Measurements from ENCODE around the gene ADK.

ADK gene

GRCh38 chr10:74690393-74690792 lies 539.4 kb downstream of the ADK start:
- H3K27me3 ChIP-seq (ENCODE audit: control insufficient read depth, insufficient read depth, low read length), result no peaks in the 10 kb centered on the region
- H3K4me3 ChIP-seq (ENCODE audit: low read depth, low read length), result no peak overlapping the region
- no peak overlapping the region for H3K27ac ChIP-seq (ENCODE audit: low read depth, low read length)
- no peaks in the 10 kb centered on the region for H3K9me3 ChIP-seq (ENCODE audit: control insufficient read depth, insufficient read depth, low read length)
- no peaks in the 10 kb centered on the region for H3K36me3 ChIP-seq (ENCODE audit: control insufficient read depth, insufficient read depth, low read length)
- H3K4me1 ChIP-seq (ENCODE audit: control insufficient read depth, insufficient read depth, low read length), result no peaks in the 10 kb centered on the region
- H3K9ac ChIP-seq (ENCODE audit: low read depth, low read length), result no peak overlapping the region

- Histone ChIP-seq H3K4me3 (ENCODE audit: low read depth, low read length) (no peak overlapping the region), H3K9ac (ENCODE audit: low read depth, low read length) (no peak overlapping the region), H3K27ac (ENCODE audit: low read depth, low read length) (no peak overlapping the region), H3K9me3 (ENCODE audit: control insufficient read depth, insufficient read depth, low read length) (no peaks in the 10 kb centered on the region), H3K4me1 (ENCODE audit: control insufficient read depth, insufficient read depth, low read length) (no peaks in the 10 kb centered on the region), H3K27me3 (ENCODE audit: control insufficient read depth, insufficient read depth, low read length) (no peaks in the 10 kb centered on the region), H3K36me3 (ENCODE audit: control insufficient read depth, insufficient read depth, low read length) (no peaks in the 10 kb centered on the region)
Observed at GRCh38 chr10:74691164-74691563, 540.1 kb downstream of the ADK start.

- H3K27ac ChIP-seq (ENCODE audit: low read depth, low read length), result no peak overlapping the region
- no peaks in the 10 kb centered on the region for H3K36me3 ChIP-seq (ENCODE audit: control insufficient read depth, insufficient read depth, low read length)
- no peaks in the 10 kb centered on the region for H3K9me3 ChIP-seq (ENCODE audit: control insufficient read depth, insufficient read depth, low read length)
- no peak overlapping the region for H3K9ac ChIP-seq (ENCODE audit: low read depth, low read length)
- no peaks in the 10 kb centered on the region for H3K27me3 ChIP-seq (ENCODE audit: control insufficient read depth, insufficient read depth, low read length)
- H3K4me3 ChIP-seq (ENCODE audit: low read depth, low read length), result no peak overlapping the region
- no peaks in the 10 kb centered on the region for H3K4me1 ChIP-seq (ENCODE audit: control insufficient read depth, insufficient read depth, low read length)
Observed at GRCh38 chr10:74704629-74705357, 553.8 kb downstream of the ADK start.

GRCh38 chr10:74705358-74705980 lies 554.4 kb downstream of the ADK start:
- H3K9me3 ChIP-seq (ENCODE audit: control insufficient read depth, insufficient read depth, low read length), result no peaks in the 10 kb centered on the region
- H3K36me3 ChIP-seq (ENCODE audit: control insufficient read depth, insufficient read depth, low read length), result no peaks in the 10 kb centered on the region
- H3K4me3 ChIP-seq (ENCODE audit: low read depth, low read length), result no peak overlapping the region
- H3K27ac ChIP-seq (ENCODE audit: low read depth, low read length), result no peak overlapping the region
- no peaks in the 10 kb centered on the region for H3K27me3 ChIP-seq (ENCODE audit: control insufficient read depth, insufficient read depth, low read length)
- no peaks in the 10 kb centered on the region for H3K4me1 ChIP-seq (ENCODE audit: control insufficient read depth, insufficient read depth, low read length)
- no peak overlapping the region for H3K9ac ChIP-seq (ENCODE audit: low read depth, low read length)

- Histone ChIP-seq H3K9ac (ENCODE audit: low read depth, low read length) (no peak overlapping the region), H3K4me3 (ENCODE audit: low read depth, low read length) (no peak overlapping the region), H3K36me3 (ENCODE audit: control insufficient read depth, insufficient read depth, low read length) (no peaks in the 10 kb centered on the region), H3K27ac (ENCODE audit: low read depth, low read length) (no peak overlapping the region), H3K9me3 (ENCODE audit: control insufficient read depth, insufficient read depth, low read length) (no peaks in the 10 kb centered on the region), H3K4me1 (ENCODE audit: control insufficient read depth, insufficient read depth, low read length) (no peaks in the 10 kb centered on the region), H3K27me3 (ENCODE audit: control insufficient read depth, insufficient read depth, low read length) (no peaks in the 10 kb centered on the region)
Observed at GRCh38 chr10:74706966-74707365, 555.9 kb downstream of the ADK start.

- no peaks in the 10 kb centered on the region for H3K9me3 ChIP-seq (ENCODE audit: control insufficient read depth, insufficient read depth, low read length)
- no peak overlapping the region for H3K9ac ChIP-seq (ENCODE audit: low read depth, low read length)
- no peaks in the 10 kb centered on the region for H3K36me3 ChIP-seq (ENCODE audit: control insufficient read depth, insufficient read depth, low read length)
- no peaks in the 10 kb centered on the region for H3K27me3 ChIP-seq (ENCODE audit: control insufficient read depth, insufficient read depth, low read length)
- H3K4me3 ChIP-seq (ENCODE audit: low read depth, low read length), result no peak overlapping the region
- H3K4me1 ChIP-seq (ENCODE audit: control insufficient read depth, insufficient read depth, low read length), result no peaks in the 10 kb centered on the region
- no peak overlapping the region for H3K27ac ChIP-seq (ENCODE audit: low read depth, low read length)
Observed at GRCh38 chr10:74708246-74708645, 557.2 kb downstream of the ADK start.

GRCh38 chr10:74718208-74718607 lies 567.2 kb downstream of the ADK start:
- no peak overlapping the region for H3K9ac ChIP-seq (ENCODE audit: low read depth, low read length)
- H3K36me3 ChIP-seq (ENCODE audit: control insufficient read depth, insufficient read depth, low read length), result no peaks in the 10 kb centered on the region
- no peak overlapping the region for H3K27ac ChIP-seq (ENCODE audit: low read depth, low read length)
- H3K4me3 ChIP-seq (ENCODE audit: low read depth, low read length), result no peak overlapping the region
- H3K4me1 ChIP-seq (ENCODE audit: control insufficient read depth, insufficient read depth, low read length), result no peaks in the 10 kb centered on the region
- peaks cover 38% of the 10 kb centered on the region for H3K9me3 ChIP-seq (ENCODE audit: control insufficient read depth, insufficient read depth, low read length)
- no peaks in the 10 kb centered on the region for H3K27me3 ChIP-seq (ENCODE audit: control insufficient read depth, insufficient read depth, low read length)

- Histone ChIP-seq H3K36me3 (ENCODE audit: control insufficient read depth, insufficient read depth, low read length) (no peaks in the 10 kb centered on the region), H3K9me3 (ENCODE audit: control insufficient read depth, insufficient read depth, low read length) (peaks cover 4% of the 10 kb centered on the region; the same call in 1 of the 2 replicates), H3K27me3 (ENCODE audit: control insufficient read depth, insufficient read depth, low read length) (no peaks in the 10 kb centered on the region), H3K4me1 (ENCODE audit: control insufficient read depth, insufficient read depth, low read length) (peaks cover 7% of the 10 kb centered on the region), H3K4me3 (ENCODE audit: low read depth, low read length) (no peak overlapping the region), H3K9ac (ENCODE audit: low read depth, low read length) (no peak overlapping the region), H3K27ac (ENCODE audit: low read depth, low read length) (no peak overlapping the region)
Observed at GRCh38 chr10:74728225-74728624, 577.2 kb downstream of the ADK start.

GRCh38 chr10:74730246-74730645 lies 579.2 kb downstream of the ADK start:
- Histone ChIP-seq H3K27me3 (ENCODE audit: control insufficient read depth, insufficient read depth, low read length) (no peaks in the 10 kb centered on the region), H3K4me3 (ENCODE audit: low read depth, low read length) (no peak overlapping the region), H3K27ac (ENCODE audit: low read depth, low read length) (peak overlapping the region; percentile 38), H3K36me3 (ENCODE audit: control insufficient read depth, insufficient read depth, low read length) (no peaks in the 10 kb centered on the region), H3K9me3 (ENCODE audit: control insufficient read depth, insufficient read depth, low read length) (no peaks in the 10 kb centered on the region), H3K9ac (ENCODE audit: low read depth, low read length) (0 out of 2 replicates have a peak overlapping the region, but pooled peaks have one; percentile 21), H3K4me1 (ENCODE audit: control insufficient read depth, insufficient read depth, low read length) (peaks cover 7% of the 10 kb centered on the region)

- Histone ChIP-seq H3K4me1 (ENCODE audit: control insufficient read depth, insufficient read depth, low read length) (peaks cover 7% of the 10 kb centered on the region), H3K9me3 (ENCODE audit: control insufficient read depth, insufficient read depth, low read length) (no peaks in the 10 kb centered on the region), H3K4me3 (ENCODE audit: low read depth, low read length) (no peak overlapping the region), H3K9ac (ENCODE audit: low read depth, low read length) (no peak overlapping the region), H3K36me3 (ENCODE audit: control insufficient read depth, insufficient read depth, low read length) (no peaks in the 10 kb centered on the region), H3K27ac (ENCODE audit: low read depth, low read length) (no peak overlapping the region), H3K27me3 (ENCODE audit: control insufficient read depth, insufficient read depth, low read length) (no peaks in the 10 kb centered on the region)
Observed at GRCh38 chr10:74733612-74734011, 582.6 kb downstream of the ADK start.

- H3K27me3 ChIP-seq (ENCODE audit: control insufficient read depth, insufficient read depth, low read length), result no peaks in the 10 kb centered on the region
- H3K9me3 ChIP-seq (ENCODE audit: control insufficient read depth, insufficient read depth, low read length), result no peaks in the 10 kb centered on the region
- no peak overlapping the region for H3K9ac ChIP-seq (ENCODE audit: low read depth, low read length)
- H3K4me1 ChIP-seq (ENCODE audit: control insufficient read depth, insufficient read depth, low read length), result no peaks in the 10 kb centered on the region
- no peak overlapping the region for H3K4me3 ChIP-seq (ENCODE audit: low read depth, low read length)
- H3K27ac ChIP-seq (ENCODE audit: low read depth, low read length), result no peak overlapping the region
- H3K36me3 ChIP-seq (ENCODE audit: control insufficient read depth, insufficient read depth, low read length), result no peaks in the 10 kb centered on the region
Observed at GRCh38 chr10:74736029-74736428, 585.0 kb downstream of the ADK start.
